GM10248 (cell line): ENCODE measurements around the gene NAT16.

Experiments
- CTCF ChIA-PET: fragments of 300-600 bp; sonication (Branson Sonifier 250); formaldehyde crosslinking; extraction: SDS; loops from one replicate; lab custom pipeline; 2021; ENCODE audit warnings: antibody characterized with exemption; lab: Yijun Ruan, JAX
- POLR2A ChIA-PET: fragments of 350-650 bp; sonication (Branson Sonifier 250); formaldehyde crosslinking; extraction: SDS; loops from one replicate; lab custom pipeline; 2020; ENCODE audit warnings: antibody characterized with exemption; lab: Yijun Ruan, JAX
- DNase-seq: peaks from one replicate; pipeline ENCODE4 v3.0.0; 2012; ENCODE audit errors: extremely low spot score
- CTCF ChIP-seq: IDR thresholded peaks from 2 replicates; pipeline ENCODE4 v1.5.1; 2012; ENCODE audit warnings: mild to moderate bottlenecking, low read depth; ENCODE audit errors: extremely low read depth, missing control alignments, control extremely low read depth

Gene NAT16

GRCh38 chr7:101165958-101166647 lies 14.0 kb downstream of the NAT16 start:
- CTCF ChIA-PET, result interaction anchor here (1.0 to 2.2 kb wide), 7 partner anchors 9 to 116 kb away, joined by 3 to 13 read pairs (median 4); no protein-coding TSS in a partner anchor
- TF ChIP-seq CTCF, result no peak
- POLR2A ChIA-PET, result interaction anchor here (0.6 kb wide), 1 partner anchor 70 kb away, joined by 3 read pairs; no protein-coding TSS in a partner anchor
- no peak for DNase-seq

- CTCF ChIA-PET, result interaction anchor here (1.0 to 2.2 kb wide), 7 partner anchors 8 to 117 kb away, joined by 3 to 13 read pairs (median 4); no protein-coding TSS in a partner anchor
- TF ChIP-seq CTCF, result no peak
- POLR2A ChIA-PET, result interaction anchor here (0.6 to 0.7 kb wide), 2 partner anchors 11 to 70 kb away, joined by 3 read pairs; partner anchors contain the start of gene AP1S1
- DNase-seq, result peak; percentile 97
These were observed 14.8 kb downstream of the NAT16 start, which contains the start of gene VGF for GRCh38 chr7:101165075-101165957. Gene VGF (minus strand): TSS chr7:101165569. CDS start chr7:101164843, 726 bp downstream.

GRCh38 chr7:101164071-101164840 lies 15.8 kb downstream of the NAT16 start:
- TF ChIP-seq CTCF, result no peak
- no peak for DNase-seq
- POLR2A ChIA-PET, result no interaction called here
- CTCF ChIA-PET, result interaction anchor here (1.6 kb wide), 1 partner anchor 28 kb away, joined by 7 read pairs; no protein-coding TSS in a partner anchor

- no peak for DNase-seq
These were observed 16.6 kb downstream of the NAT16 start for GRCh38 chr7:101163279-101164070.

More at GRCh38 chr7:101163279-101164070, 16.6 kb downstream of the NAT16 start:
- TF ChIP-seq CTCF, result no peak
- ChIA-PET POLR2A (no interaction called here), CTCF (interaction anchor here (1.4 to 5.1 kb wide), 2 partner anchors 20 to 29 kb away, joined by 3 to 21 read pairs; no protein-coding TSS in a partner anchor)
